ENCODE measurements around the gene P2RX6. TPM values are rescaled to one million over a fixed set of nuclear protein-coding genes. Genes with fewer than 3 reads are reported as not detected.
"Not testable (repeated sequence)": the region's sequence is repeated elsewhere in the genome, so short reads cannot be mapped to it uniquely, and the experiment has no call there.

The P2RX6 gene
- total and polyA plus RNA-seq, 2 experiments from 2014 or later, result 3.3 to 8.0 TPM

- Histone ChIP-seq H3K27ac (no peak overlapping the region), H3K36me3 (replicated peaks; ENCODE audit: insufficient read depth, low read depth) (no peaks in the 10 kb centered on the region), H3K9me3 (ENCODE audit: low read depth) (no peaks in the 10 kb centered on the region), H2AFZ (no peak overlapping the region), H3K4me1 (ENCODE audit: insufficient read depth) (no peaks in the 10 kb centered on the region), H3K79me2 (no peaks in the 10 kb centered on the region), H3K9me2 (replicated peaks; ENCODE audit: insufficient read depth) (no peaks in the 10 kb centered on the region), H3K4me3 (no peak overlapping the region), H3K27me3 (no peaks in the 10 kb centered on the region), H4K20me1 (ENCODE audit: insufficient read depth, poor library complexity, severe bottlenecking) (no peaks in the 10 kb centered on the region), H3K4me2 (no peak overlapping the region)
- no peak for DNase-seq (ENCODE audit: low spot score)
- 83% methylated on average over 15 of the region's 15 CpGs for WGBS (ENCODE audit: low lambda C conversion rate, missing lambda C conversion rate)
- TF ChIP-seq EZH2 (IDR thresholded peaks at IDR 0.05; ENCODE audit: borderline replicate concordance) (no peak), CTCF (IDR thresholded peaks at IDR 0.05; ENCODE audit: poor library complexity) (no peak), EZH2phosphoT487 (IDR thresholded peaks at IDR 0.05; ENCODE audit: low read depth, severe bottlenecking, unreplicated experiment) (no peak)
These were observed 39.2 kb downstream of the P2RX6 start for GRCh38 chr22:21054046-21054713.

DNA sequence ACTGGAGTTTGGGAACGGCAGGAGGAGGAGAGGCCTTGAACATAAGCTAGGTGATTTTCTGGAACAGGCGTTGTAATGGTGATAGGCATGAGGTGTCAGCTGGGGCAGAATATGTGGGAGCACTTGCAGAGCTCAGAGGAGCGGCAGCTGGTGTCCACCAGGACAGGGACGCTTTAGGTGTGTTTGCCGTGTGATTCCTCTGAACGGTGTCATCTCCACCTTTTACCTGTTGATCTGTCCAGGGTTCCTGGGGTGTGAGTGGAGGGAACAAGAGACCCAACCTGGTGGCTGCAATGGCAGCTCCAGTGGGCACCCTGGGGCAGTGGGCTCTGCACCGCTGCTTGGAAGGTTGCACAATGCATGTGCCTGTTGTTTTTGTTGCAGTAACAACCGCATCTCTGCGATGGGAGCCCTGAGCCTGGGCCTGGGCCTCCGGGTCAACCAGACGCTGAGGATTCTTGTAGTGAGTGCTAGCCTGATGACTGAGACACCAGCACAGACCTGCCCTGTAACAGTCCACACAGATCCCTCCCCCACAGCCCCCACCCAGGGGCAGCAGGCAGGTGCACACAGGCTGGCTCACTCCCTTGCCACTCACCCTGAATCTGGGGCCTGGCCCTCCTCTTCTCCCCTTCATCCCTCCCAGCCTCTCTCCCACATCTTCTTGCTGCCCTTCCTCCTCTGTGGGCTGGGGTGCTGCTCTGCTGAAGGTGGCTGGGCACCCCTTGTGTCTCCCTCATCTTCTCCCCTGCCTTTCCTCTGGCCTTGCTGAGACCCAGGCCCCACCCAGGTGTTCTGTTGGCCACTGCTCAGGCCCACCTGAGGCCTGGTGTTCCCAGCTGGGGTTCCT lies 40.0 kb downstream of the P2RX6 start:
- Histone ChIP-seq H3K4me1 (ENCODE audit: insufficient read depth) (no peaks in the 10 kb centered on the region), H3K9me2 (replicated peaks; ENCODE audit: insufficient read depth) (no peaks in the 10 kb centered on the region), H3K4me2 (no peak overlapping the region), H2AFZ (no peak overlapping the region), H3K79me2 (no peaks in the 10 kb centered on the region), H3K27me3 (no peaks in the 10 kb centered on the region), H3K4me3 (no peak overlapping the region), H3K9me3 (ENCODE audit: low read depth) (no peaks in the 10 kb centered on the region), H3K27ac (no peak overlapping the region), H4K20me1 (ENCODE audit: insufficient read depth, poor library complexity, severe bottlenecking) (no peaks in the 10 kb centered on the region), H3K36me3 (replicated peaks; ENCODE audit: insufficient read depth, low read depth) (no peaks in the 10 kb centered on the region)
- no peak for DNase-seq (ENCODE audit: low spot score)
- 83% methylated on average over 11 of the region's 11 CpGs for WGBS (ENCODE audit: low lambda C conversion rate, missing lambda C conversion rate)
- TF ChIP-seq CTCF (IDR thresholded peaks at IDR 0.05; ENCODE audit: poor library complexity) (no peak), EZH2 (IDR thresholded peaks at IDR 0.05; ENCODE audit: borderline replicate concordance) (no peak), EZH2phosphoT487 (IDR thresholded peaks at IDR 0.05; ENCODE audit: low read depth, severe bottlenecking, unreplicated experiment) (no peak)

- H3K27me3 ChIP-seq, result no peaks in the 10 kb centered on the region
- no peaks in the 10 kb centered on the region for H4K20me1 ChIP-seq (ENCODE audit: insufficient read depth, poor library complexity, severe bottlenecking)
- no peak for TF ChIP-seq EZH2 (IDR thresholded peaks at IDR 0.05; ENCODE audit: borderline replicate concordance)
- H3K9me3 ChIP-seq (ENCODE audit: low read depth), result no peaks in the 10 kb centered on the region
- WGBS (ENCODE audit: low lambda C conversion rate, missing lambda C conversion rate), result 85% methylated on average over 4 of the region's 4 CpGs
- no peaks in the 10 kb centered on the region for H3K79me2 ChIP-seq
- no peak for DNase-seq (ENCODE audit: low spot score)
- H3K36me3 ChIP-seq (replicated peaks; ENCODE audit: insufficient read depth, low read depth), result no peaks in the 10 kb centered on the region
- H2AFZ ChIP-seq, result no peak overlapping the region
- H3K4me1 ChIP-seq (ENCODE audit: insufficient read depth), result no peaks in the 10 kb centered on the region
- no peaks in the 10 kb centered on the region for H3K9me2 ChIP-seq (replicated peaks; ENCODE audit: insufficient read depth)
- no peak overlapping the region for H3K4me2 ChIP-seq
- no peak overlapping the region for H3K4me3 ChIP-seq
- H3K27ac ChIP-seq, result no peak overlapping the region
These were observed 40.5 kb downstream of the P2RX6 start for GRCh38 chr22:21055564-21055834.

- H3K9me2 ChIP-seq (replicated peaks; ENCODE audit: insufficient read depth), result no peaks in the 10 kb centered on the region
- H3K9me3 ChIP-seq (ENCODE audit: low read depth), result no peaks in the 10 kb centered on the region
- H3K36me3 ChIP-seq (replicated peaks; ENCODE audit: insufficient read depth, low read depth), result no peaks in the 10 kb centered on the region
- no peak for DNase-seq (ENCODE audit: low spot score)
- H4K20me1 ChIP-seq (ENCODE audit: insufficient read depth, poor library complexity, severe bottlenecking), result no peaks in the 10 kb centered on the region
- H3K27me3 ChIP-seq, result no peaks in the 10 kb centered on the region
- TF ChIP-seq EZH2phosphoT487 (IDR thresholded peaks at IDR 0.05; ENCODE audit: low read depth, severe bottlenecking, unreplicated experiment), result no peak
- no peak for TF ChIP-seq CTCF (IDR thresholded peaks at IDR 0.05; ENCODE audit: poor library complexity)
- TF ChIP-seq EZH2 (IDR thresholded peaks at IDR 0.05; ENCODE audit: borderline replicate concordance), result no peak
- H3K4me3 ChIP-seq, result no peak overlapping the region
- no peak overlapping the region for H3K27ac ChIP-seq
- H3K79me2 ChIP-seq, result no peaks in the 10 kb centered on the region
- H3K4me2 ChIP-seq, result no peak overlapping the region
- no peaks in the 10 kb centered on the region for H3K4me1 ChIP-seq (ENCODE audit: insufficient read depth)
- H2AFZ ChIP-seq, result no peak overlapping the region
- WGBS (ENCODE audit: low lambda C conversion rate, missing lambda C conversion rate), result 57% methylated on average over 7 of the region's 7 CpGs
These were observed 40.9 kb downstream of the P2RX6 start for GRCh38 chr22:21055880-21056319.

- not testable (repeated sequence) for H3K27ac ChIP-seq; H3K36me3 ChIP-seq (replicated peaks; ENCODE audit: insufficient read depth, low read depth); H3K9me2 ChIP-seq (replicated peaks; ENCODE audit: insufficient read depth); H3K79me2 ChIP-seq; H3K4me2 ChIP-seq; DNase-seq (ENCODE audit: low spot score); H2AFZ ChIP-seq; H3K4me1 ChIP-seq (ENCODE audit: insufficient read depth); H4K20me1 ChIP-seq (ENCODE audit: insufficient read depth, poor library complexity, severe bottlenecking); H3K27me3 ChIP-seq; H3K4me3 ChIP-seq; H3K9me3 ChIP-seq (ENCODE audit: low read depth)
- WGBS (ENCODE audit: low lambda C conversion rate, missing lambda C conversion rate), result 90% methylated on average over 7 of the region's 8 CpGs
These were observed 45.4 kb downstream of the P2RX6 start for GRCh38 chr22:21060363-21060762.

Measured in hepatocyte (in vitro differentiated cells).